Heart right ventricle (tissue), 16 donors: ENCODE data around the gene ZDHHC12. TPM values are rescaled to one million over a fixed set of nuclear protein-coding genes. Genes with fewer than 3 reads are reported as not detected.

Experiments used
- ATAC-seq, 8 donors: fragments of 200-7000 bp; cut with Tn5 transposase; one replicate each; pipeline ENCODE4 v1.9.1; 2020; ENCODE audit warnings: mild to moderate bottlenecking in 8 of 8, moderate library complexity in 8 of 8, moderate number of reproducible peaks in 1 of 8
- DNase-seq, 2 donors: peaks; one replicate each; pipeline ENCODE4 v3.0.0-alpha.2; 2020
- H3K27ac ChIP-seq, 10 donors: fragments of 200-600 bp; sonication (generic) in 2 of 10; one replicate each; pipeline versions ENCODE4 v1.5.0 to v1.8.0; 2020 to 2022; ENCODE audit warnings: mild to moderate bottlenecking in 3 of 10
- H3K27me3 ChIP-seq, 7 donors: fragments of 200-600 bp; one replicate each; pipeline ENCODE4 v1.8.0; 2021 to 2022; ENCODE audit warnings: mild to moderate bottlenecking in 2 of 7
- H3K36me3 ChIP-seq, 9 donors: fragments of 200-600 bp; sonication (generic) in 1 of 9; one replicate each; pipeline versions ENCODE4 v1.5.0 to v1.8.0; 2020 to 2022; ENCODE audit warnings: mild to moderate bottlenecking in 2 of 9
- H3K4me1 ChIP-seq, 9 donors: fragments of 200-600 bp; sonication (generic) in 1 of 9; one replicate each; pipeline versions ENCODE4 v1.5.0 to v1.8.0; 2020 to 2022; ENCODE audit warnings: mild to moderate bottlenecking in 4 of 9
- H3K4me3 ChIP-seq, 10 donors: fragments of 200-600 bp; sonication (generic) in 2 of 10; one replicate each; pipeline versions ENCODE4 v1.5.0 to v1.8.0; 2020 to 2022; ENCODE audit warnings: mild to moderate bottlenecking in 7 of 10, moderate library complexity in 2 of 10
- H3K9me3 ChIP-seq, 11 donors: fragments of 200-600 bp in 10 of 11; sonication (generic) in 2 of 11; one replicate each; pipeline versions ENCODE4 v1.5.0 to v1.8.0; 2013 to 2022; ENCODE audit warnings: mild to moderate bottlenecking in 2 of 11, control low read depth in 1 of 11, moderate library complexity in 1 of 11
- WGBS, 2 donors: extraction: QIAGEN DNeasy Blood & Tissue Kit; methylation state at CpG; one replicate each; pipeline ENCODE4 v1.1.7; 2013; ENCODE audit warnings: inconsistent platforms in 1 of 2; 5-methylcytosine and 5-hydroxymethylcytosine counted together
- intact Hi-C, 10 donors: fragments of 100-400 bp; cut with DNase I; formaldehyde crosslinking; loops; one replicate each; pipeline versions ENCODE4 v1.11.1 to v1.14.2; 2022
- polyA plus RNA-seq, 2 donors: library from polyadenylated mRNA; stranded (reverse); fragments of 200-250 nt; gene quantifications; one replicate each; pipeline ENCODE4 v1.2.3, GENCODE V29; 2013
- total RNA-seq, 10 donors: library from RNA; stranded (reverse); fragmentation: NEBNext Ultra II Directional in 3 of 10; extraction: Animal tissue kit (Norgen Biotek cat#: 25700) in 3 of 10; gene quantifications; one replicate each; pipeline versions ENCODE4 v1.2.1 to v1.2.4, GENCODE V29; 2021 to 2023
- TF ChIP-seq, protein P1 (sequence below), 9 donors: fragments of 200-600 bp; sonication (generic) in 2 of 9; IDR thresholded peaks; one replicate each; pipeline versions ENCODE4 v1.5.0 to v1.8.0; 2021 to 2022; ENCODE audit warnings: antibody characterized with exemption in 9 of 9, mild to moderate bottlenecking in 5 of 9, moderate library complexity in 1 of 9
- donor health status: Arrhythmogenic right ventricular cardiomyopathy.
- donor health status: ischemic (EF 13 %, LVEDD 7.1; RV severe dilation, severe dysfunction).
- donor health status: healthy with polysubstance abuse.
- donor health status: DM: no; HTN: yes; CAD: no.
- donor health status: DM: no; HTN: no; CAD: no.
- donor health status: ischemic (EF 25% LVEDD 6.9; RV normal size, moderate dysfunction).
- donor health status: ischemic (EF 25% LVEDD 5.7; RV mildly dilated, moderate dysfunction).
- donor health status: healthy.
- donor health status: DM: yes; HTN: yes; CAD: no.
- donor health status: Ischemic cardiomyopathy.
- donor health status: ischemic (EF 35%, LVEDD 5.7; RV mildly dilated, moderate dysfunction).
- donor health status: nonischemic (EF 11% LVEDD 7.7; RV severe dilation, severe dysfunction).
- donor health status: DM: yes; HTN: yes; CAD: no.
- donor health status: PGD.
- donor health status: ischemic (EF 29% LVEDD 5.4; RV normal size, mild dysfunction).
- donor health status: nonischemic (EF 23%, LVEDD 6.1; RV moderate dilation, normal function).

ZDHHC12 gene
- total and polyA plus RNA-seq, 12 donors = 4.1 to 36.6 (median 6.2) TPM

DNA sequence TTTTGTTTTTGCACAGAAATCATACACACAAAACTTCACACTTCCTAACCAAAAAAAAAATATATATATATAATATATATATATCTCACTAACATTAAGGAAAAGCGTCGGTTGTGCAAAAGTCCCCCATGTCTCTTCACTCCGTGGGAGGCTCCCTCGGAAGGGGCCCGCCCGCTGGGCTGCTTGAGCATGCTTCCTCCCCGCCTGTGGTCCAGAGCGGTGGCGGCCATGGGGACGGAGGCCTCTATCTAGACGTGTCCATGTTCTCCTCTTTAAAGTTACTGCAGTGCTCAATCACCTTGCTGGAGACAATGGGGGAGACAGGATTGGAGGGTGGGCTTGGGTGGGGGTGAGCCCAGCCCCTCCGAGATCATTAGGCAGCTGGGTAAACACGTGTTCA, 7.2 kb upstream of the ZDHHC12 start:
- ATAC-seq (no peak), DNase-seq (no peak)
- Histone ChIP-seq H3K4me3 (no peak overlapping the region), H3K4me1 (peaks cover 0 to 9% (median 0%) of the 10 kb centered on the region in 9 donors), H3K27me3 (no peaks in the 10 kb centered on the region), H3K9me3 (no peaks in the 10 kb centered on the region), H3K27ac (no peak overlapping the region), H3K36me3 (peaks cover 0 to 60% (median 12%) of the 10 kb centered on the region in 9 donors)
- TF ChIP-seq, protein P1, sequence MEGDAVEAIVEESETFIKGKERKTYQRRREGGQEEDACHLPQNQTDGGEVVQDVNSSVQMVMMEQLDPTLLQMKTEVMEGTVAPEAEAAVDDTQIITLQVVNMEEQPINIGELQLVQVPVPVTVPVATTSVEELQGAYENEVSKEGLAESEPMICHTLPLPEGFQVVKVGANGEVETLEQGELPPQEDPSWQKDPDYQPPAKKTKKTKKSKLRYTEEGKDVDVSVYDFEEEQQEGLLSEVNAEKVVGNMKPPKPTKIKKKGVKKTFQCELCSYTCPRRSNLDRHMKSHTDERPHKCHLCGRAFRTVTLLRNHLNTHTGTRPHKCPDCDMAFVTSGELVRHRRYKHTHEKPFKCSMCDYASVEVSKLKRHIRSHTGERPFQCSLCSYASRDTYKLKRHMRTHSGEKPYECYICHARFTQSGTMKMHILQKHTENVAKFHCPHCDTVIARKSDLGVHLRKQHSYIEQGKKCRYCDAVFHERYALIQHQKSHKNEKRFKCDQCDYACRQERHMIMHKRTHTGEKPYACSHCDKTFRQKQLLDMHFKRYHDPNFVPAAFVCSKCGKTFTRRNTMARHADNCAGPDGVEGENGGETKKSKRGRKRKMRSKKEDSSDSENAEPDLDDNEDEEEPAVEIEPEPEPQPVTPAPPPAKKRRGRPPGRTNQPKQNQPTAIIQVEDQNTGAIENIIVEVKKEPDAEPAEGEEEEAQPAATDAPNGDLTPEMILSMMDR (IDR thresholded peaks at IDR 0.05) = no peak
- intact Hi-C loops = no loop called here
- 84 to 86% methylated on average over 13 of the region's 13 CpGs for WGBS, 2 donors

DNA sequence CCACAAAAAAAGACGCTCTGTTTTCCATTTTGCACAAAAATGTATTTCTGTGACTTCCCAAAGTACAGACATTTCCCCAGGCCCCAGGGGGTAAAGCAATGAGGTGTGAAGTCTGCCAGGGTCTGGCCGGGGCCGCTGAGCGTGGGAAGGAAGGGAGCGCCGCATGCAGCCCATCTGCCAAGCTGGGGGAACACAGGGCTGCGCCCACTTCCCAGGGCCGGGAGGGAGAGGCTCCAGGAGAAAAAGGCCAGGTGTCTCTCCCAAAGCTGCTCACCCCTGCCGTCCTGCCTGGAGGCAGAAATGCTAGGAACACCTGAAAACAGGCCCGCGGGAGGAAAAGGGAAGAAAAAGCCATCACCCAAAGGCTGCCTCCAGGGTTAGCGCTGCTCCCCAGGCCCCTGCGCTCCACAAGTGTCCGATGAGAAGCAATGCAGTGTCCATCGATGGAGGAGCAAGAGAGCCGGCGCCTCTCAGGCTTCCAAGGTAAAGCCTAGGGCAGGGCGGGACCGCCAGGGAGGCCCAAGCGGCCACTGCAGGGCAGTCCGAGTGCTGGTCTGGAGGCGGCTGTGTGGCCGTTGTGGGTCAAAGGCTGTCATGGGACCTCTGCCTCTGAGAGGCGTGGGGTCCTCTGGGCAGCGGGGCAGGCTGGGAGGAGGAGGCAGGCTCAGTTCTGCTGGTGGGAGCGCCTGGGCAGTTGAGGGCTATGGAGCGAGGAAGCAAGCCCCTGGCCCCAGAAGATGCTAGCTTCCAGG, 6.0 kb upstream of the ZDHHC12 start:
- Histone ChIP-seq H3K27me3 (no peaks in the 10 kb centered on the region), H3K4me1 (peaks cover 0 to 8% (median under 1%) of the 10 kb centered on the region in 9 donors), H3K4me3 (no peak overlapping the region), H3K36me3 (peaks cover 0 to 50% (median 10%) of the 10 kb centered on the region in 9 donors), H3K27ac (no peak overlapping the region), H3K9me3 (no peaks in the 10 kb centered on the region)
- TF ChIP-seq, protein P1 (IDR thresholded peaks at IDR 0.05) = no peak
- DNase-seq (no peak), ATAC-seq (peak in 1 of 8 donors; percentile 14)
- intact Hi-C loops = loop anchor here in 1 of 10 donors (5.0 kb wide), 1 partner anchor 42 kb away; the partner anchor contains the start of gene ZER1
- WGBS, 2 donors = 88 to 92% methylated on average over 27 of the region's 27 CpGs

GRCh38 chr9:128729302-128729701, 5.4 kb upstream of the ZDHHC12 start:
- H3K9me3 ChIP-seq = no peaks in the 10 kb centered on the region
- DNase-seq (no peak), ATAC-seq (no peak)
- no peak overlapping the region for H3K4me3 ChIP-seq
- H3K4me1 ChIP-seq = peaks cover 0 to 15% (median 7%) of the 10 kb centered on the region in 9 donors
- WGBS, 2 donors = 72 to 80% methylated on average over 5 of the region's 5 CpGs
- peaks cover 0 to 43% (median 7%) of the 10 kb centered on the region in 9 donors for H3K36me3 ChIP-seq
- H3K27ac ChIP-seq = no peak overlapping the region
- TF ChIP-seq, protein P1 (IDR thresholded peaks at IDR 0.05) = no peak
- no peaks in the 10 kb centered on the region for H3K27me3 ChIP-seq
- intact Hi-C loops = loop anchor here in 1 of 10 donors (5.0 kb wide), 1 partner anchor 43 kb away; the partner anchor contains the start of gene ZER1

DNA sequence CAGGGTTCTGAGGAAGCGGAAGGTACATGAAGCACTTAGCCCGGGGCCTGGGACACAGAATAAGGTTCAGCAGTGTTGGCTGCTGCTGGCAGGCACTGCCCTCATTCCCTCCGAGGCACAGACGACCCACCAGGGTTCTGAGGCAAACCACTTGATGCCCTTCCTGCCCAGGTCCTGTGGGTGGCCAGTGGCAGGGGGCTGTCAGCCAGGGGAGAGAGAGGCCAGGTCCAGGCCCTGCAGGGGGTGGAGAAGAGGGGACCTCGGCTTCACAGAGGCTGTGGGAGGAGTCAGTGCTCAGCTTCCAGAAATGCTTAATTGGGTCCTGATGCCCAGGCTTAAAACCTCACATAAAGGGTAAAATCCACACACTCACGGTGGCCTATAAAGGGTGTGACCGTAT, 4.4 kb upstream of the ZDHHC12 start:
- intact Hi-C loops = loop anchor here in 1 of 10 donors (5.0 kb wide), 1 partner anchor 44 kb away; the partner anchor contains the start of gene ZER1
- Histone ChIP-seq H3K4me3 (no peak overlapping the region), H3K27ac (no peak overlapping the region), H3K9me3 (no peaks in the 10 kb centered on the region), H3K36me3 (peaks cover 0 to 39% (median 7%) of the 10 kb centered on the region in 9 donors), H3K4me1 (peaks cover 0 to 17% (median 9%) of the 10 kb centered on the region in 9 donors), H3K27me3 (no peaks in the 10 kb centered on the region)
- WGBS, 2 donors = 76 to 78% methylated on average over 7 of the region's 7 CpGs
- ATAC-seq (no peak), DNase-seq (no peak)
- TF ChIP-seq, protein P1 (IDR thresholded peaks at IDR 0.05) = no peak
